ENCODE data around the gene RFPL3. TPM values are rescaled to one million over a fixed set of nuclear protein-coding genes. Genes with fewer than 3 reads are reported as not detected.

RFPL3 gene
- total RNA-seq, 1 experiment from 2014 or later: not detected

DNA sequence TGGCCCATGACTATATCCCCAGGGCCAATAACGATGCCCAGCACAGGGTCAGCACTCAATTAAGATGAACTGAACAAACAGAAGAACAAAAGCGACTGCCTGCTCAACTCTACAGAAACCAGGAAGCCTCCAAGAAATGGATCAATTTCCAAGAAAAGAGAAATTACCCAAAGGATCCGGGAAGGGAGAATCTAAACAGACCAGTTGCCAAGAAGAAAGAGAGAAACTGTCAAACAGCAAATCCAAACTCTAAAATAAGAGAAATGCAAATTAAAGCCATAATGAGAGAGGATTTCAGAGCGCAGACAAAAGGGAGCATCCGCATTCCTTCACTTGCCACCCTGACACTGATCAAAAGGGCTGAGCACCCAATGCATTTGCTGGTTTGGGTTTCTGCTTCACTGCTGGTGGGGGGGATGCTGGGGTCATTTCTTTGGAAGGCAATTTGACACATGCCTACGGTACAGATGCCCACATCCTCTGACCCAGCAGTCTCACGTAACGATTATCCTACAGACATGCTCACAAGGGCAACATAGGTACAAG, 37.7 kb upstream of the RFPL3 start:
- ChIA-PET POLR2A (no interaction called here), CTCF (no interaction called here)
- intact Hi-C loops (cut with micrococcal nuclease; ENCODE audit: unreplicated experiment) (no loop called here), in situ Hi-C loops (cut with HindIII; ENCODE audit: low pct_unique_long_range_greater_than_20kb, low sequenced_read_pairs) (no loop called here)
- Histone ChIP-seq H3K36me3 (ENCODE audit: control insufficient read depth, insufficient read depth, low read length) (no peaks in the 10 kb centered on the region), H3K27ac (ENCODE audit: low read length) (no peak overlapping the region), H3K4me3 (ENCODE audit: low read depth in 2 of 2, low read length in 2 of 2) (no peak overlapping the region), H3K9me3 (ENCODE audit: control insufficient read depth, insufficient read depth, low read depth, low read length) (no peaks in the 10 kb centered on the region), H3K4me1 (ENCODE audit: control insufficient read depth, insufficient read depth, low read length) (no peaks in the 10 kb centered on the region), H3K27me3 (ENCODE audit: control insufficient read depth, insufficient read depth, low read length) (no peaks in the 10 kb centered on the region)
- TF ChIP-seq, protein P1, sequence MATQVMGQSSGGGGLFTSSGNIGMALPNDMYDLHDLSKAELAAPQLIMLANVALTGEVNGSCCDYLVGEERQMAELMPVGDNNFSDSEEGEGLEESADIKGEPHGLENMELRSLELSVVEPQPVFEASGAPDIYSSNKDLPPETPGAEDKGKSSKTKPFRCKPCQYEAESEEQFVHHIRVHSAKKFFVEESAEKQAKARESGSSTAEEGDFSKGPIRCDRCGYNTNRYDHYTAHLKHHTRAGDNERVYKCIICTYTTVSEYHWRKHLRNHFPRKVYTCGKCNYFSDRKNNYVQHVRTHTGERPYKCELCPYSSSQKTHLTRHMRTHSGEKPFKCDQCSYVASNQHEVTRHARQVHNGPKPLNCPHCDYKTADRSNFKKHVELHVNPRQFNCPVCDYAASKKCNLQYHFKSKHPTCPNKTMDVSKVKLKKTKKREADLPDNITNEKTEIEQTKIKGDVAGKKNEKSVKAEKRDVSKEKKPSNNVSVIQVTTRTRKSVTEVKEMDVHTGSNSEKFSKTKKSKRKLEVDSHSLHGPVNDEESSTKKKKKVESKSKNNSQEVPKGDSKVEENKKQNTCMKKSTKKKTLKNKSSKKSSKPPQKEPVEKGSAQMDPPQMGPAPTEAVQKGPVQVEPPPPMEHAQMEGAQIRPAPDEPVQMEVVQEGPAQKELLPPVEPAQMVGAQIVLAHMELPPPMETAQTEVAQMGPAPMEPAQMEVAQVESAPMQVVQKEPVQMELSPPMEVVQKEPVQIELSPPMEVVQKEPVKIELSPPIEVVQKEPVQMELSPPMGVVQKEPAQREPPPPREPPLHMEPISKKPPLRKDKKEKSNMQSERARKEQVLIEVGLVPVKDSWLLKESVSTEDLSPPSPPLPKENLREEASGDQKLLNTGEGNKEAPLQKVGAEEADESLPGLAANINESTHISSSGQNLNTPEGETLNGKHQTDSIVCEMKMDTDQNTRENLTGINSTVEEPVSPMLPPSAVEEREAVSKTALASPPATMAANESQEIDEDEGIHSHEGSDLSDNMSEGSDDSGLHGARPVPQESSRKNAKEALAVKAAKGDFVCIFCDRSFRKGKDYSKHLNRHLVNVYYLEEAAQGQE (IDR thresholded peaks at IDR 0.05; ENCODE audit: insufficient read depth in 1 of 2, low read depth in 2 of 2, low read length in 1 of 2): no peak
- no peak for TF ChIP-seq POLR2AphosphoS5 (IDR thresholded peaks at IDR 0.05; ENCODE audit: low read depth, low read length)
- TF ChIP-seq, protein P2, sequence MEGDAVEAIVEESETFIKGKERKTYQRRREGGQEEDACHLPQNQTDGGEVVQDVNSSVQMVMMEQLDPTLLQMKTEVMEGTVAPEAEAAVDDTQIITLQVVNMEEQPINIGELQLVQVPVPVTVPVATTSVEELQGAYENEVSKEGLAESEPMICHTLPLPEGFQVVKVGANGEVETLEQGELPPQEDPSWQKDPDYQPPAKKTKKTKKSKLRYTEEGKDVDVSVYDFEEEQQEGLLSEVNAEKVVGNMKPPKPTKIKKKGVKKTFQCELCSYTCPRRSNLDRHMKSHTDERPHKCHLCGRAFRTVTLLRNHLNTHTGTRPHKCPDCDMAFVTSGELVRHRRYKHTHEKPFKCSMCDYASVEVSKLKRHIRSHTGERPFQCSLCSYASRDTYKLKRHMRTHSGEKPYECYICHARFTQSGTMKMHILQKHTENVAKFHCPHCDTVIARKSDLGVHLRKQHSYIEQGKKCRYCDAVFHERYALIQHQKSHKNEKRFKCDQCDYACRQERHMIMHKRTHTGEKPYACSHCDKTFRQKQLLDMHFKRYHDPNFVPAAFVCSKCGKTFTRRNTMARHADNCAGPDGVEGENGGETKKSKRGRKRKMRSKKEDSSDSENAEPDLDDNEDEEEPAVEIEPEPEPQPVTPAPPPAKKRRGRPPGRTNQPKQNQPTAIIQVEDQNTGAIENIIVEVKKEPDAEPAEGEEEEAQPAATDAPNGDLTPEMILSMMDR (IDR thresholded peaks at IDR 0.05): no peak
- TF ChIP-seq TCF7L2 (IDR thresholded peaks at IDR 0.05; ENCODE audit: low read depth, low read length): no peak
- TF ChIP-seq SIN3A (IDR thresholded peaks at IDR 0.05; ENCODE audit: borderline replicate concordance, insufficient read depth, low read depth, low read length): no peak
- ATAC-seq (no peak), DNase-seq (ENCODE audit: low read depth, low spot score) (no peak)
- no TSS peak for BruUV-seq (replicated peaks)

DNA sequence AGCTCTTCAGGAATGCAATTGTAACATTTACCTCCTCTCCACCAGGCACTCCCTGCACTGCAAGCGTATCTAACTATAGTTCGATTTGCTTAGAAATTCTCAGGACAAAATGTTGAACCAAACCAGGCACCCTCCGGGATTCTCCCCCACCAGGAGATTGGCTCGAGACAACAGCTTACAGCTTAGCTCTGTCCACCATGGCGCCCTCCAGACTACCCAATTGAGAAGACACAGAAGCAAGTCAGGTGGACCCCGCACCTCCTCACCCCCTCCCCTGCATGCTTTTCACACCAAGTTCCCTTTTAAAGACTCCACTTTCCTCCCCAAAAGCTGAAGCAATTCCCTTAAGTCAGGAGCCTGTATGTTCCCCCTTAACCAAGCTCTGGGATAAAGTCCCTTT, 34.7 kb upstream of the RFPL3 start:
- no peaks in the 10 kb centered on the region for H3K4me1 ChIP-seq (ENCODE audit: control insufficient read depth, insufficient read depth, low read length)
- POLR2A ChIA-PET: interaction anchor here (0.6 kb wide), 1 partner anchor 34 kb away, joined by 3 read pairs; no protein-coding TSS in a partner anchor
- TF ChIP-seq TCF7L2 (IDR thresholded peaks at IDR 0.05; ENCODE audit: low read depth, low read length) (no peak), SIN3A (IDR thresholded peaks at IDR 0.05; ENCODE audit: borderline replicate concordance, insufficient read depth, low read depth, low read length) (no peak), POLR2AphosphoS5 (IDR thresholded peaks at IDR 0.05; ENCODE audit: low read depth, low read length) (no peak)
- ATAC-seq: no peak
- H3K9me3 ChIP-seq (ENCODE audit: control insufficient read depth, insufficient read depth, low read depth, low read length): no peaks in the 10 kb centered on the region
- no TSS peak for BruUV-seq (replicated peaks)
- DNase-seq (ENCODE audit: low read depth, low spot score): no peak
- in situ Hi-C loops (cut with HindIII; ENCODE audit: low pct_unique_long_range_greater_than_20kb, low sequenced_read_pairs) (no loop called here), intact Hi-C loops (cut with micrococcal nuclease; ENCODE audit: unreplicated experiment) (no loop called here)
- no peaks in the 10 kb centered on the region for H3K36me3 ChIP-seq (ENCODE audit: control insufficient read depth, insufficient read depth, low read length)
- no peaks in the 10 kb centered on the region for H3K27me3 ChIP-seq (ENCODE audit: control insufficient read depth, insufficient read depth, low read length)
- no peak overlapping the region for H3K27ac ChIP-seq (ENCODE audit: low read length)
- CTCF ChIA-PET: no interaction called here
- H3K4me3 ChIP-seq (ENCODE audit: low read depth in 2 of 2, low read length in 2 of 2): no peak overlapping the region

DNA sequence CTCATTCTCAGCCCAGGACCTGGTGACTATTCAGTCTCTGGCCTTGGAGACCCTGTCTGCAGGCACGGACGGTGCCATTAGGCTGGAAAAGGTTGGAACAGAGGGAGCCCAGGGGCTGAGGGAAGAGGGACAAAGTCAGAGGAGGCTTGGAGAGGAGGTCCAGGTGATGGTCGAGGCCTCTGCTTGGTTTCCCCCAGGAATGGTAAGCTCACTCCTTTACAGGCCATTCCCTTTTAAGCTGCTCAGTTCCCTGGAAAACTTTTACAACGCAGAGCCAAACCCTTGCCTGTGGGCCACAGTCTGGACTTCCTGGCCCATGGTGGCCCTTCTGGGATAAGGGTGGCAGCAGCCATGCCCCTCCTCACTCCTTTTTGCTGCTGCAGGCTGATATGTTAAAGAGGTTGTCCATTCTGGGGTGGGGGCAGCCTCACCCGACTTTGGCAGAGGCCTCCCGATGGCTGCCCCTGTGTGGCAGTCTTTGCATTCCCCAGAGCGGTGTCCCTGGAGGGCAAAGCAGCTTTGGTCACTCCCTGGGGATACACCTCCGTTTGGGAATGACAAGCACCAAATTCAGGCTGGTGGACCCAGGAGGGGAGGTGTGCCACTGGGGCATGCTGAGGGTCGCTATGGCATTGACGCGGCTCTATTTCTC, 34.0 kb upstream of the RFPL3 start:
- H3K27ac ChIP-seq (ENCODE audit: low read length): no peak overlapping the region
- H3K36me3 ChIP-seq (ENCODE audit: control insufficient read depth, insufficient read depth, low read length): no peaks in the 10 kb centered on the region
- H3K27me3 ChIP-seq (ENCODE audit: control insufficient read depth, insufficient read depth, low read length): no peaks in the 10 kb centered on the region
- in situ Hi-C loops (cut with HindIII; ENCODE audit: low pct_unique_long_range_greater_than_20kb, low sequenced_read_pairs) (no loop called here), intact Hi-C loops (cut with micrococcal nuclease; ENCODE audit: unreplicated experiment) (no loop called here)
- ChIA-PET POLR2A (no interaction called here), CTCF (no interaction called here)
- no peaks in the 10 kb centered on the region for H3K9me3 ChIP-seq (ENCODE audit: control insufficient read depth, insufficient read depth, low read depth, low read length)
- no TSS peak for BruUV-seq (replicated peaks)
- H3K4me1 ChIP-seq (ENCODE audit: control insufficient read depth, insufficient read depth, low read length): no peaks in the 10 kb centered on the region
- H3K4me3 ChIP-seq (ENCODE audit: low read depth in 2 of 2, low read length in 2 of 2): no peak overlapping the region
- TF ChIP-seq, protein P1 (IDR thresholded peaks at IDR 0.05; ENCODE audit: insufficient read depth in 1 of 2, low read depth in 2 of 2, low read length in 1 of 2): no peak
- ATAC-seq: no peak
- DNase-seq (ENCODE audit: low read depth, low spot score): no peak
